Subcutaneous abdominal adipose tissue (tissue), 5 donors: Measurements from ENCODE around the gene METTL8.
A peak's percentile ranks its signal among the peaks of the same experiment; 100 is the strongest.

Source experiments
- H3K27ac ChIP-seq: one replicate; pipeline ENCODE4 v1.7.0; 2013; ENCODE audit warnings: low read depth, mild to moderate bottlenecking, inconsistent platforms, low read length, moderate library complexity
- H3K27me3 ChIP-seq, 5 donors: one replicate each; pipeline ENCODE4 v1.7.0; 2013; ENCODE audit warnings: low read length in 5 of 5, inconsistent platforms in 1 of 5; ENCODE audit not compliant: control insufficient read depth in 5 of 5, insufficient read depth in 4 of 5
- H3K36me3 ChIP-seq, 5 donors: one replicate each; pipeline ENCODE4 v1.7.0; 2013; ENCODE audit warnings: low read length in 5 of 5; ENCODE audit not compliant: control insufficient read depth in 5 of 5, insufficient read depth in 5 of 5
- H3K4me1 ChIP-seq, 5 donors: one replicate each; pipeline ENCODE4 v1.7.0; 2013; ENCODE audit warnings: low read length in 5 of 5, mild to moderate bottlenecking in 3 of 5, moderate library complexity in 1 of 5; ENCODE audit not compliant: control insufficient read depth in 5 of 5, insufficient read depth in 5 of 5
- H3K4me3 ChIP-seq, 5 donors: one replicate each; pipeline ENCODE4 v1.7.0; 2013; ENCODE audit warnings: low read length in 5 of 5, low read depth in 1 of 5
- H3K9ac ChIP-seq, 5 donors: one replicate each; pipeline ENCODE4 v1.7.0; 2013; ENCODE audit warnings: low read length in 5 of 5, mild to moderate bottlenecking in 4 of 5, moderate library complexity in 3 of 5
- H3K9me3 ChIP-seq, 5 donors: one replicate each; pipeline ENCODE4 v1.7.0; 2013; ENCODE audit warnings: low read length in 5 of 5; ENCODE audit not compliant: control insufficient read depth in 5 of 5
- donor health status: healthy.
- donor health status: healthy.
- donor health status: healthy.
- donor health status: healthy.
- donor health status: healthy.

METTL8 gene

GRCh38 chr2:171433763-171434012, at the start of gene METTL8:
METTL8 (minus strand) TSS chr2:171433990; CDS start chr2:171392185, 41,805 bp downstream.
- Histone ChIP-seq H3K4me3 (peak within 1 kb of the TSS; percentile 80 to 97 (median 84)), H3K36me3 (peaks cover 3 to 13% (median 9%) of the 10 kb centered on the region in 5 donors), H3K9me3 (no peaks in the 10 kb centered on the region), H3K27me3 (no peaks in the 10 kb centered on the region), H3K9ac (peak within 1 kb of the TSS; percentile 26 to 96 (median 94)), H3K4me1 (peaks cover 4 to 22% (median 15%) of the 10 kb centered on the region in 5 donors), H3K27ac (peak within 1 kb of the TSS; percentile 87)

- Histone ChIP-seq H3K27ac (no peak overlapping the region), H3K9me3 (no peaks in the 10 kb centered on the region)
Observed at GRCh38 chr2:171482877-171483276, 49.1 kb upstream of the METTL8 start.

GRCh38 chr2:171482308-171482707, 48.5 kb upstream of the METTL8 start:
- Histone ChIP-seq H3K9ac (no peak overlapping the region), H3K27me3 (no peaks in the 10 kb centered on the region), H3K36me3 (peaks cover 15 to 50% (median 23%) of the 10 kb centered on the region in 5 donors), H3K9me3 (no peaks in the 10 kb centered on the region), H3K27ac (no peak overlapping the region), H3K4me3 (no peak overlapping the region), H3K4me1 (no peaks in the 10 kb centered on the region)

More at GRCh38 chr2:171482877-171483276, 49.1 kb upstream of the METTL8 start:
- no peaks in the 10 kb centered on the region for H3K27me3 ChIP-seq
- no peak overlapping the region for H3K9ac ChIP-seq
- H3K36me3 ChIP-seq: peaks cover 11 to 50% (median 20%) of the 10 kb centered on the region in 5 donors
- no peaks in the 10 kb centered on the region for H3K4me1 ChIP-seq
- no peak overlapping the region for H3K4me3 ChIP-seq

- Histone ChIP-seq H3K9ac (no peak overlapping the region), H3K27me3 (no peaks in the 10 kb centered on the region), H3K4me3 (no peak overlapping the region), H3K9me3 (no peaks in the 10 kb centered on the region), H3K4me1 (no peaks in the 10 kb centered on the region), H3K27ac (no peak overlapping the region), H3K36me3 (peaks cover 17 to 50% (median 23%) of the 10 kb centered on the region in 5 donors)
Observed at GRCh38 chr2:171480908-171481307, 47.1 kb upstream of the METTL8 start.

- H3K27me3 ChIP-seq: no peaks in the 10 kb centered on the region
Observed at GRCh38 chr2:171479154-171479814, 45.5 kb upstream of the METTL8 start.

GRCh38 chr2:171478345-171478744, 44.6 kb upstream of the METTL8 start:
- Histone ChIP-seq H3K27ac (no peak overlapping the region), H3K36me3 (peaks cover 24 to 59% (median 34%) of the 10 kb centered on the region in 5 donors), H3K4me3 (no peak overlapping the region), H3K27me3 (no peaks in the 10 kb centered on the region), H3K9me3 (no peaks in the 10 kb centered on the region), H3K9ac (no peak overlapping the region), H3K4me1 (no peaks in the 10 kb centered on the region)

More at GRCh38 chr2:171479154-171479814, 45.5 kb upstream of the METTL8 start:
- Histone ChIP-seq H3K9me3 (no peaks in the 10 kb centered on the region), H3K9ac (no peak overlapping the region), H3K4me3 (no peak overlapping the region), H3K4me1 (no peaks in the 10 kb centered on the region), H3K36me3 (peaks cover 24 to 50% (median 29%) of the 10 kb centered on the region in 5 donors), H3K27ac (no peak overlapping the region)

- no peaks in the 10 kb centered on the region for H3K4me1 ChIP-seq
- no peak overlapping the region for H3K9ac ChIP-seq
- no peaks in the 10 kb centered on the region for H3K27me3 ChIP-seq
- H3K9me3 ChIP-seq: no peaks in the 10 kb centered on the region
- H3K27ac ChIP-seq: no peak overlapping the region
- peaks cover 15 to 57% (median 28%) of the 10 kb centered on the region in 5 donors for H3K36me3 ChIP-seq
- H3K4me3 ChIP-seq: no peak overlapping the region
Observed at GRCh38 chr2:171475979-171476378, 42.2 kb upstream of the METTL8 start.

- no peak overlapping the region for H3K4me3 ChIP-seq
- no peak overlapping the region for H3K27ac ChIP-seq
- peaks cover 26 to 54% (median 33%) of the 10 kb centered on the region in 5 donors for H3K36me3 ChIP-seq
Observed at GRCh38 chr2:171470129-171470528, 36.3 kb upstream of the METTL8 start.

GRCh38 chr2:171469176-171469575, 35.4 kb upstream of the METTL8 start:
- no peak overlapping the region for H3K4me3 ChIP-seq
- H3K9ac ChIP-seq: no peak overlapping the region
- no peak overlapping the region for H3K27ac ChIP-seq
- H3K9me3 ChIP-seq: no peaks in the 10 kb centered on the region
- peaks cover 20 to 44% (median 25%) of the 10 kb centered on the region in 5 donors for H3K36me3 ChIP-seq
- no peaks in the 10 kb centered on the region for H3K27me3 ChIP-seq
- no peaks in the 10 kb centered on the region for H3K4me1 ChIP-seq

More at GRCh38 chr2:171470129-171470528, 36.3 kb upstream of the METTL8 start:
- Histone ChIP-seq H3K9me3 (no peaks in the 10 kb centered on the region), H3K27me3 (no peaks in the 10 kb centered on the region), H3K4me1 (no peaks in the 10 kb centered on the region), H3K9ac (no peak overlapping the region)

- H3K36me3 ChIP-seq: peaks cover 10 to 25% (median 13%) of the 10 kb centered on the region in 5 donors
- H3K4me3 ChIP-seq: no peak overlapping the region
- H3K9ac ChIP-seq: no peak overlapping the region
- H3K9me3 ChIP-seq: no peaks in the 10 kb centered on the region
- no peak overlapping the region for H3K27ac ChIP-seq
- no peaks in the 10 kb centered on the region for H3K27me3 ChIP-seq
- no peaks in the 10 kb centered on the region for H3K4me1 ChIP-seq
Observed at GRCh38 chr2:171460537-171460936, 26.7 kb upstream of the METTL8 start.
